Stimulated activated CD4-positive, alpha-beta T cell treated with anti-CD3 and anti-CD28 coated beads, Interleukin-15, amount 100 ng/mL, for 1 hour (primary cell): ENCODE results near the gene FOXL2NB.
"Not testable (repeated sequence)": the region's sequence is repeated elsewhere in the genome, so short reads cannot be mapped to it uniquely, and the experiment has no call there.

Experiments used
- DNase-seq, 2 donors: peaks; one replicate each; pipeline ENCODE4 v3.0.0-alpha.2; 2020; ENCODE audit warnings: low read depth in 1 of 2, low spot score in 1 of 2

Gene FOXL2NB

GRCh38 chr3:138946663-138947494, at the start of gene FOXL2NB, which contains the start of gene FOXL2:
FOXL2NB (plus strand) TSS chr3:138947217; CDS start chr3:138947365, 148 bp downstream.
FOXL2 (minus strand) TSS chr3:138947137; CDS start chr3:138946722, 415 bp downstream.
- DNase-seq, result no peak

GRCh38 chr3:138898301-138898700, 48.7 kb upstream of the FOXL2NB start:
- no peak for DNase-seq

- DNase-seq, result no peak
Observed at GRCh38 chr3:138898708-138899107, 48.3 kb upstream of the FOXL2NB start.

- no peak for DNase-seq
Observed at GRCh38 chr3:138899351-138899991, 47.5 kb upstream of the FOXL2NB start.

GRCh38 chr3:138901567-138901966, 45.5 kb upstream of the FOXL2NB start:
- DNase-seq, result no peak

- no peak for DNase-seq
Observed at GRCh38 chr3:138902171-138902570, 44.8 kb upstream of the FOXL2NB start.

- DNase-seq, result no peak
Observed at GRCh38 chr3:138907539-138907938, 39.5 kb upstream of the FOXL2NB start.

- DNase-seq, result no peak
Observed at GRCh38 chr3:138908846-138909245, 38.2 kb upstream of the FOXL2NB start.

GRCh38 chr3:138909904-138910303, 37.1 kb upstream of the FOXL2NB start:
- no peak for DNase-seq

GRCh38 chr3:138911621-138912020, 35.4 kb upstream of the FOXL2NB start:
- DNase-seq, result no peak

- no peak for DNase-seq
Observed at GRCh38 chr3:138912237-138912636, 34.8 kb upstream of the FOXL2NB start.

- DNase-seq, result no peak
Observed at GRCh38 chr3:138913766-138914165, 33.3 kb upstream of the FOXL2NB start.

GRCh38 chr3:138914870-138915502, 32.0 kb upstream of the FOXL2NB start:
- DNase-seq, result no peak

GRCh38 chr3:138915503-138916498, 31.2 kb upstream of the FOXL2NB start:
- DNase-seq, result peak; percentile 63 to 77

- DNase-seq, result no peak
Observed at GRCh38 chr3:138916824-138917223, 30.2 kb upstream of the FOXL2NB start.

- no peak for DNase-seq
Observed at GRCh38 chr3:138919325-138919724, 27.7 kb upstream of the FOXL2NB start.

GRCh38 chr3:138921316-138922292, 25.4 kb upstream of the FOXL2NB start:
- DNase-seq, result no peak

GRCh38 chr3:138922400-138922799, 24.6 kb upstream of the FOXL2NB start:
- DNase-seq, result not testable (repeated sequence)

GRCh38 chr3:138923531-138923994, 23.5 kb upstream of the FOXL2NB start:
- peak; percentile 61 to 67 for DNase-seq
